Smooth muscle cell (in vitro differentiated cells): ENCODE results near the gene MED10. TPM values are rescaled to one million over a fixed set of nuclear protein-coding genes. Genes with fewer than 3 reads are reported as not detected.

Experiments
- DNase-seq: peaks from one replicate; lab custom pipeline; 2025; ENCODE audit not compliant: unreplicated experiment; lab: John Stamatoyannopoulos, UW
- H2AFZ ChIP-seq: fragments of 200-600 bp; sonication (generic); 2 replicates; pipeline ENCODE4 v1.6.0; 2016; ENCODE audit warnings: antibody characterized with exemption, low read depth, mild to moderate bottlenecking
- H3F3A ChIP-seq: fragments of 200-600 bp; sonication (generic); 2 replicates; pipeline ENCODE4 v1.6.0; 2017; ENCODE audit warnings: antibody characterized with exemption, low read depth
- H3K27ac ChIP-seq: fragments of 200-600 bp; sonication (generic); 2 replicates; pipeline ENCODE4 v1.5.1; 2016; ENCODE audit warnings: low read depth, mild to moderate bottlenecking
- H3K27me3 ChIP-seq: fragments of 200-600 bp; sonication (generic); 2 replicates; pipeline ENCODE4 v1.6.1; 2016; ENCODE audit warnings: low read depth, mild to moderate bottlenecking
- H3K36me3 ChIP-seq: fragments of 200-600 bp; sonication (generic); 2 replicates; pipeline ENCODE4 v1.5.1; 2016; ENCODE audit warnings: low read depth
- H3K4me1 ChIP-seq: fragments of 200-600 bp; sonication (generic); 2 replicates; pipeline ENCODE4 v1.5.1; 2016; ENCODE audit warnings: low read depth
- H3K4me2 ChIP-seq: fragments of 200-600 bp; sonication (generic); 2 replicates; pipeline ENCODE4 v1.6.0; 2016; ENCODE audit warnings: mild to moderate bottlenecking
- H3K4me3 ChIP-seq: fragments of 200-600 bp; sonication (generic); 2 replicates; pipeline ENCODE4 v1.5.1; 2016; ENCODE audit warnings: mild to moderate bottlenecking
- H3K79me2 ChIP-seq: fragments of 200-600 bp; sonication (generic); 2 replicates; pipeline ENCODE4 v1.6.0; 2016; ENCODE audit warnings: low read depth, mild to moderate bottlenecking
- H3K9ac ChIP-seq: fragments of 200-600 bp; sonication (generic); 2 replicates; pipeline ENCODE4 v1.6.0; 2016; ENCODE audit warnings: low read depth
- H3K9me3 ChIP-seq: fragments of 200-600 bp; sonication (generic); replicated peaks from 2 replicates; pipeline ENCODE4 v1.5.1; 2016; ENCODE audit warnings: low read depth
- H4K20me1 ChIP-seq: fragments of 200-600 bp; sonication (generic); 2 replicates; pipeline ENCODE4 v1.6.0; 2016; ENCODE audit warnings: low read depth
- CTCF ChIP-seq: fragments of 200-600 bp; sonication (generic); IDR thresholded peaks from 2 replicates; pipeline ENCODE4 v1.5.1; 2017; ENCODE audit warnings: borderline replicate concordance, mild to moderate bottlenecking, antibody characterized with exemption; ENCODE audit not compliant: insufficient read depth, poor library complexity, severe bottlenecking
- WGBS: methylation state at CpG from one replicate; pipeline ENCODE4 v1.1.7; 2016; ENCODE audit warnings: low lambda C conversion rate; 5-methylcytosine and 5-hydroxymethylcytosine counted together
- polyA plus RNA-seq: library from polyadenylated mRNA; unstranded; fragments of >200 nt; fragmentation: Nextera tagmentation; extraction: Ambion mirVana; gene quantifications from 2 replicates; pipeline ENCODE4 v1.2.1, GENCODE V29; 2016
- total RNA-seq: library from RNA; depleted of rRNA; stranded (reverse); fragments of >200 nt; gene quantifications from 2 replicates; pipeline ENCODE4 v1.2.3, GENCODE V29; 2014

MED10 gene
- total and polyA plus RNA-seq, 2 experiments from 2014 or later, result 23.0 to 96.2 TPM

DNA sequence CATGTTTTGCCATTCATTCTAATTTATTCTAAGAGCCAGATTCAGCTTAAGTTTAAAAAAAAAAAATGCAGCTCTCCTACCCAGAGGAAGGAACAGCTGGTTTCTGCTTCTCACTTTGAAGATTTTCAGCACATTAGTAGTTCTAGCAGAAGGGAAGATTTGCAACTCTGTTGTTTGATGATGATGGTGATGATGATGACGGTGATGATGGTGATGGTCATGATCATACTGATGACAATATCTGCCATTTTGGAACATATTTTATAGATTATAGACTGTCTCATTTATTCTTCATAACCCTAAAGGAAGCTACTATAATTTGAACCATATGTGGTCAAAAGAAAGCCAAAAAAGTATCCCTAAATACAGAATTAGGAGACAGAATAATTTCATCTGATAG is 7.9 kb upstream of the MED10 start:
- H2AFZ ChIP-seq, result no peak overlapping the region
- H3K36me3 ChIP-seq, result no peaks in the 10 kb centered on the region
- no peak overlapping the region for H3K4me2 ChIP-seq
- TF ChIP-seq CTCF, result no peak
- H3K4me3 ChIP-seq, result no peak overlapping the region
- no peak overlapping the region for H3K27ac ChIP-seq
- H3K4me1 ChIP-seq, result no peaks in the 10 kb centered on the region
- H3K79me2 ChIP-seq, result no peaks in the 10 kb centered on the region
- 97% methylated on average over 1 of the region's 1 CpG for WGBS
- H3K27me3 ChIP-seq, result peaks cover under 1% of the 10 kb centered on the region
- no peak for DNase-seq
- H3K9ac ChIP-seq, result no peak overlapping the region
- H3F3A ChIP-seq, result no peaks in the 10 kb centered on the region
- H4K20me1 ChIP-seq, result no peaks in the 10 kb centered on the region
- no peaks in the 10 kb centered on the region for H3K9me3 ChIP-seq

DNA sequence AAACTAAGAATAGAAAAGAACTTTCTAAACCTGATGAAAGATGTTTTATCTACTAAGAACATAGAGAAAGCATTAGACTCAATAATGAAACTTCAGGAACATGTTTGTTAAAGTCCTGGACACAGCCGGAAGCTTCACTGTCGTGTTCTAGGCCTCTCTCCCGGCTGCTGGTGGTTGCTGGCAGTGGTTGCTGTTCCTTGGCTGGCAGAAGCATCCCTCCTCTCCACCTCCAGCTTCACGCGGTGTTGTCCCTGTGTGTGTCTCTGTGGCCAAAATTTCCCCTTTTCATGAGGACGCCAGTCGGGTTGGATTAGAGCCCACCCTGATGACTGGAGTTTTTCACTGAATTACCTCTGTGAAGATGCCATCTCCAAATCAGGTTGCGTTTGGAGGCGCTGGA is 6.5 kb upstream of the MED10 start:
- H3K27ac ChIP-seq, result no peak overlapping the region
- no peaks in the 10 kb centered on the region for H3K4me1 ChIP-seq
- H3K27me3 ChIP-seq, result no peaks in the 10 kb centered on the region
- H4K20me1 ChIP-seq, result no peaks in the 10 kb centered on the region
- 95% methylated on average over 9 of the region's 9 CpGs for WGBS
- DNase-seq, result no peak
- H3K9ac ChIP-seq, result no peak overlapping the region
- no peak overlapping the region for H3K4me3 ChIP-seq
- H3K36me3 ChIP-seq, result no peaks in the 10 kb centered on the region
- H2AFZ ChIP-seq, result no peak overlapping the region
- no peaks in the 10 kb centered on the region for H3K79me2 ChIP-seq
- H3F3A ChIP-seq, result no peaks in the 10 kb centered on the region
- no peaks in the 10 kb centered on the region for H3K9me3 ChIP-seq
- TF ChIP-seq CTCF, result no peak
- H3K4me2 ChIP-seq, result no peak overlapping the region

- no peak for DNase-seq
- H3K4me1 ChIP-seq, result peaks cover 5% of the 10 kb centered on the region
- no peaks in the 10 kb centered on the region for H3K27me3 ChIP-seq
- H3K4me3 ChIP-seq, result no peak overlapping the region
- H3K4me2 ChIP-seq, result no peak overlapping the region
- H3K79me2 ChIP-seq, result no peaks in the 10 kb centered on the region
- H3K9ac ChIP-seq, result no peak overlapping the region
- no peaks in the 10 kb centered on the region for H3K9me3 ChIP-seq
- 66% methylated on average over 6 of the region's 6 CpGs for WGBS
- no peak overlapping the region for H2AFZ ChIP-seq
- no peaks in the 10 kb centered on the region for H3F3A ChIP-seq
- no peaks in the 10 kb centered on the region for H4K20me1 ChIP-seq
- no peaks in the 10 kb centered on the region for H3K36me3 ChIP-seq
- TF ChIP-seq CTCF, result no peak
- H3K27ac ChIP-seq, result no peak overlapping the region
These were observed 5.0 kb upstream of the MED10 start for GRCh38 chr5:6383376-6383775.

DNA sequence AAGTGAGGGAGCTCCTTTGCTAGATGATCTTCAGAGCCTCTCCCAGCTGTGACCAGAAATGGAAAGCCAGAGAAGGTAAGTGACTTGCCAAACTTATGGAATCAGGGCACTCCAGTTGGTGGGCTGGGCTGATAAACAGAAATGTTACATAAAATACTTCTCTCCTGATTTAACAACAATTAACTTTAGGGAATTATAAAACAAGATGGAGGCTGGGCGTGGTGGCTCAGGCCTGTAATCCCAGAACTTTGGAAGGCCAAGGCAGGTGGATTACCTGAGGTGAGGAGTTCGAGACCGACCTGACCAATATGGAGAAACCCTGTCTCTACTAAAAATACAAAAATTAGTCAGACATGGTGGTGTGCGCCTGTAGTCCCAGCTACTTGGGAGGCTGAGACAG is 899 bp upstream of the MED10 start:
- Histone ChIP-seq H3F3A (no peaks in the 10 kb centered on the region), H3K9ac (no peak overlapping the region)

More for the DNA sequence above, 899 bp upstream of the MED10 start:
- 93% methylated on average over 4 of the region's 4 CpGs for WGBS
- H4K20me1 ChIP-seq, result peaks cover 33% of the 10 kb centered on the region
- DNase-seq, result no peak
- H3K4me3 ChIP-seq, result peak overlapping the region; percentile 87
- H3K36me3 ChIP-seq, result peaks cover 9% of the 10 kb centered on the region
- no peaks in the 10 kb centered on the region for H3K9me3 ChIP-seq
- H3K27ac ChIP-seq, result no peak overlapping the region
- peak overlapping the region; percentile 98 for H3K4me2 ChIP-seq
- H3K79me2 ChIP-seq, result peaks cover 34% of the 10 kb centered on the region
- peak overlapping the region; percentile 47 for H2AFZ ChIP-seq
- H3K27me3 ChIP-seq, result no peaks in the 10 kb centered on the region
- H3K4me1 ChIP-seq, result peaks cover 12% of the 10 kb centered on the region
- TF ChIP-seq CTCF, result no peak
